ENCODE results near the gene BTG2. TPM values are rescaled to one million over a fixed set of nuclear protein-coding genes. Genes with fewer than 3 reads are reported as not detected.

The BTG2 gene
- total RNA-seq, 1 donor from 2014 or later, result 71.4 TPM

DNA sequence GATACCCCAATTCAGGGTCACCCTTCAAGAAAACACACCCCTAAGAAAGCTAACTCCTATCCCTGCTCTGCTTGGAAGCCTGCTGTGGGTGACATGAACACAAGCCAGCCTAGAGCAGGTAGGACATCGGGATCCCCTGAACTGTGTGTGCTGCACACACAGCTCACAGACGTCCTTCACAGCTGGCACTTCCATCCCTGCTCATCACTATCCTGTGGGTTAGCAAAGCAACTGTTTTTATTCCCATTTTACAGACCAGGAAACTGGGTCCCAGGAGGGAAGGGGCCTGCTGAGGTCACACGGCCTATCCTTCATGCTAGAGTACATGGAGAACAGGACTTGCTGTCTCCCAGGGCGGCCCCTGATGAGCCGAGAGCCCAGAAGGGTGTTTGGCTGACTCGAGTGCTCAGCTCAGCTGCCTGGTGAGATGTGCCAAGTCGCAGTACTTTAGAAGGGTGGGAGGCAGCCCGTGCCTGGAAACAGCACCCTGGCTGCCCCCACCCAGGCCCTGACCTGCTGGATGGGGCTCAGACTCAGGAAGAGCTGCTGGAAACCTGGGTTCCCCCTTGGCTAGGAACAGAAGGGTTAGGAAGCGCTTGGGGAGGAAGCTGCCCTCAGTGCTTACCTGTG, 28.3 kb upstream of the BTG2 start:
- DNase-seq, result peak; percentile 32

DNA sequence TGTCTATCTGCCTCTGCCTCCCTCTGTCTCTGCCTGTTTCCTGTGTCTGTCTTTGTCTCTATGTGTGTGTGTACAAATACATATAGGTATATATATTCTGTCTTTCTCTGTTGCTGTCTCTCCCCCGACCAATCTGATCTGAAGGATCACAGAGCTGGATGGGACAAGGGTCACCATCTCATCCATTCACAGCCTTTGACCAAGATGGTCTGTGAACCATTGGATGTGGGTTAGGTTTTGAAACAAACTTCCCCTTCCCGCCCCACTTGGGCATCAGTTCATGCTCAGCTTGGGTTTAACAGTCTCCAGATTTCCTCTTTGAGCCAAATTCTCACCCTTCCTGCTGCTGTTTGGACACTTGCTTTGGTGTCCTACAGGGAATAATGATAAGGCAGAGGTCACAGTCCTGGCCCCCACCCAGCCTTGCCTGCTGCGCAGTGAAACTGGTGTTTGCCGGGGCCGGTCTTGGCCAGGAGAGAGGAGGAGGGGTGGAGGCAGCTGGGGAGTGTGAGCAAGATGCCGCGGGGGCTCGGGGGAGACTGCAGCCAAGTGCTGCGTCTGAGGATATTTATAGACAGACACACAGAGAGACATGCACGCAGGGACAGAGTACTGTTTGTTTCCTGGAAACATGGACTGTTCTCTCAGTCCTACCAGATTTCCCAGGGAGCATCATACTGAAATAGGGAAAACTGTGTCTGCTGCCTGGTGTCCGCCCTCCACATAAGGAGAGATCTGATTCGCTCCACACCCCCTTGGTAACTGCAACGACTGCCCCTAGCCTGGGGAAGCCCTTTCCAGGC, 27.0 kb upstream of the BTG2 start:
- DNase-seq, result peak; percentile 96

DNA sequence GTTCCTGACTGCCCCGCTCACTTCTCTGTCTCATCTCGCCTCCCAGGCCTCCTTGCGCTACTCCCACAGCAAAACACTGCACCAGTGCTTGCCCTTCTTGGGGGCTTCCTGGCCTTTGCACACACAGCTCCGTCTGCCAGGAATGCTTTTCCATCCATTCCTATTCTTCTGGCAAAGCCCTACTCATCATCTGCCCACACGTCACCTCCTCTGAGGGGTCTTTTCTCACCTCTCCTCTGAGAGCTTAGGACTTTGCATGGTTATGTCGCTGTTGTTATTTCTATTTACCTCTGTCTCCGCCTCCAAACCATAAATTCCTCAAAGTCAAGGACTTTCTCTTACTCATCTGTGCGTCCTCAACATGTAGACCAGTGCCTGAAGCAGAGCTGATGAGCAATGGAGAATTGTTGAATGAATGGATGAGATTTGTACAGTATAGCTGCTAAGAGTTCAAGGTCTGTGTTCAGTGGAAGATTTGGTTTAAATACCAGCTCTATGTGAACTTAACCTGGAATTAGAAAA, 26.4 kb upstream of the BTG2 start:
- no peak for DNase-seq

GRCh38 chr1:203280061-203280460, 25.3 kb upstream of the BTG2 start:
- no peak for DNase-seq

- DNase-seq, result peak; percentile 37
Measured at GRCh38 chr1:203281033-203281432, 24.3 kb upstream of the BTG2 start.

DNA sequence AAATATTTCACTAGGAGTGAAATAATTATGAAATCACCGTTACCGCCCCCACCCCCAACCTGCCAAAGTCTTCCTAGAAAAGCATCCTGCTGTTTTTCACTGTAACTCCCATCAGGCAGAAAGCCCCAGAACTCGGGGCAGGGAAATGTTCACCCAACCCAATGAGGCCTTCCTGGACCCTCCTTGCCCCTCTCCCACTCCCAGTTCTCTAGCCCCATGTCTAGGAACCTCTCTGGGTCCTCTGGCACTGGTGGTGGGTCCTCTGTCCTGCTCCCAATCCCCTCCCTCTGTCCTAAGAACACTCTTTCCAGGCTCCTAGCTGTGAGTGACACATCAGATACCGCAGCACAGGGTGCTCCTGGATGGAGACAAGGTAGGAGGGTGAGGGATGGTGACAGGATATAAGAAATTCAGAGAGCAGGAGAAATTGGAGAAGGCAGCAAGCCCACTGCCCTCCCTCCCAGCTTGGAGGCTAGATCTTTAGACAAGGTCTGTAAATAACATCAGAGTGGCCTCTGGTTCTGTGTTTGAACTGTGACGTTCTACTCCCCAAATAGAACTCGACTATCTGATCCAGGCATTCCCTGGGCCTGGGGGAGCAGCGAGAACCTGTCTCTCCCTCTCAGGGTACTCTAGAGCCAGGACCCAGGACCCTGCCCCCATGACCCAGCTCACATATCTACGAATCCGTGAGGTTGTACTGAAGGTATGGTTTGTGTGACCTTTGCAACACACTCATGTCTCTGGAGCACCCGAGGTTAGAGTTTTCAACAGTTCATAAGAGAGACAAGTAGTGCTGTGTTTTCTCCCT, 23.3 kb upstream of the BTG2 start:
- peak; percentile 66 for DNase-seq

- DNase-seq, result peak; percentile 50
Measured at GRCh38 chr1:203282720-203283542, 22.4 kb upstream of the BTG2 start.

DNA sequence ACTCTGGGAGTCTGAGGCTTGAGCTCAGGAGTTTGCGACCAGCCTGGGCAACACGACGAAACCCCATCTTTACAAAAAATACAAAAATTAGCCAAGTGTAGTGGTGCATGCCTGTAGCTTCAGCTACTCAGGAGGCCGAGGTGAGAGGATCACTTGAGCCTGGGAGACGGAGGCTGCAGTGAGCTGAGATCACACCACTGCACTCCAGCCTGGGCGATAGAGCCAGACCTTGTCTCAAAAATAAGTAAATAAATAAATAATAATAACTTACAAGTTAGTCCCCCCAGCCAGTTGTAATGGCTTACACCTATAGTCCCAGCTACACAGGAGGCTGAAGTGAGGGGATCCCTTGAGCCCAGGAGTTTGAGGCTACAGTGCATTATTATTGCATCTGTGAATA, 21.7 kb upstream of the BTG2 start:
- no peak for DNase-seq

DNA sequence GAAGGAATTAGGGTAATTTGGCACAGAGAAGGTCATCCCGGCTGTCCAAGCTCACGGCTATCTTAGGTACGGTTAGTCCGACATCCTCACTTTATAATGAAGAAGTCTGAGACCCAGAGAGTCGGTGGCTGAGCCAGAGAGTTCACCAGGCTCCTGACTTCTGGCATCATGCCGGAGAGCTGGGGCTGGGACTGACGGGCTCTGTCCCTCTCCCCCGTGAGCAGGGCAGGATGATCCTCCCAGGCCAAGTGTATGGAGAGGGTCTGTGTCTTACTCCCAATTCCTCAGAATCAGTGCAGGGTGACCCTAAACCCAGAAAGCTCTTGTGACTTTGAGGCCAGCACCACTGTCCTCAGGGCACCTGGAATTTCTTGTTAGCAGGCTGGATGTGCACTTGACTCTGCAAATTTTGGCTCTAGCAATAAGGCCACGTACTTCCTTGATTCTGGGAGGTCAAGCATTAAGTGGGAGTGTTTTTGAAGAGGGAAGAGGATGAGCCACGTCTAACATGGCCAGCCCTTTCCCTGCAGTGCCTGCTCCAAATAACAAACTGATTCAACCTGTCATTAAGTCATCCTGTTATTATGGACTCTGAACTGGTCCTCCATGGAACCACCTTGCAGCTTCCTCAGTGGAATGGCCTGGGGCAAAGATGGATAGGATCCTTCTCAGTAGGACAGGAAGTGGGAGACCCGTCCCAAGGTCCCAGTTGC, 20.8 kb upstream of the BTG2 start:
- no peak for DNase-seq

DNA sequence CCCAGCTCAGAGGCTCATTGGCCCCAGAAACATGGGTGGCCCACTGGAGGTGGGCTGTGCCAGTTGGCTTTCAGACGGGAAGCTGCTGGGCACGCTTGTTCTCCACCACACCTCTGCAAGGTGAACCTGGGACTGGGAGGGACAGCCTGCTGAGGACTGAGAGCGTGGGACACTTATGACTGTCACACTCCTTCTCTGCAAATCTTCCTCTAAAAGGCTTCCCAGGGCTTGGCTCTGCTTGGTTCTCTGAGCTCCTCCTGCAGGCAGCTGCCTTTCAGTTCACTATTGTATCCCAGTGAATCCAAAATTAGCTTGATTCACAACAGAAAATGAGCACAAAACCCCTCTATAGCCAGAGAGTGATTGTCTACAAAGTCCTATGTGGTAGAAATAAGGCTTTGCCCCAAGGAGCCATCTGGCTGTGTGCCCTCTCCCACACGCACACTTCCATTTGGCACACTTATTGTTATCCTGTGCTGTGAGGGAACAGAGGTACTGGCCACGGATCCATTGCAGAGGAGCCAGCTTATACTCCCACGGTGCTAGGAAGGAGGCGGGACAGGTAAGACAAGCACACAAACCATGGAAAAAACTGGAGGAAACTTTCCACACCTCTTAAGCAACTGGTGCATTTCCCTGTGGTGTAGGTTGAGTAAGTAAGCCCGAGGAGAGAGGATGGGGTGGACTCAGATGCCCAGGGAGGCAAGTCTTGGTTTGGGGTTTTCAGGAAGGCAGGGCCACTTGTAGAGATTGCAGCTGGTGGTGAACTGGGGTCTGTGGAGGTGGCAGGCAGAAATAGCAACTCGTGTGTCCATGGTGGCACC, 18.9 kb upstream of the BTG2 start:
- peak; percentile 61 for DNase-seq

DNA sequence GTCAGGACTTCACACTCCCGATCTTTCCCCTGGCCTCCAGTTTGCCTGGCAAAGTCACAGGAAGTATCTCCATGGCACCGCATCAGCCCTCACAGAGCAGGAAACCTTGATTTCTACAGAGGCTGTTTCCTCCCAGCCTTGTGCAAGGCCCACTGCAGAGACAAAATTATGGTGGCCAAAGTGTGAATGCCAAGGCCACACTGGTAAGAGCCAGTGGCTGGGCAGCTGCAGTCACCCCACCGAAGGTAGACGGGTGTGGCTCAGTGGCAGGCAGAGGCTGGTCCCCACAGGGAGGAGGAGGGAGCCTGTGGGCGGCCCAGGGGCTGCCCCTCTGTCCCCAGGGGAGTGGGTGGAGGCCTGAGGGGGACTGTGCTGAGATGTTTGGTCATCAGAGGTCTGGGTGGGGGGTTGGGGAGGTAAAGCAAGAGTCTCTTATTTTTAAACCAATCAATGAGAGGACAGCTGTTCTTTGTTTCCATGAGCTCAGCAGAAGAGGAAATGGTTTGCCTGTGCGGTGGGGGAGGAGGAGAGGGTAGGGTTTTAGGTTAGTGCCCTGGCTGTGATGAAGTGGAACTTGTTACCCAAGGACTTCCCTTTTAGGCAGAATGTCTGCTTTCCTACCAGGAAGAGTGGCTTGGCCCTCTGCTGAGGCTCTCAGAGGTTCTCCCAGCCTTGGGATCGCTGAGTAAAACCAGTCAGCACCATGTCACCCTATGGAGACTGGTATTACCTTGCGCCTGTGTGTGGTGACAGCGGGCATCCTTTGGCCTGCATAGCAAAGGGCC, 18.0 kb upstream of the BTG2 start:
- DNase-seq, result peak; percentile 89

- DNase-seq, result no peak
Measured at GRCh38 chr1:203287898-203288297, 17.4 kb upstream of the BTG2 start.

- no peak for DNase-seq
Measured at GRCh38 chr1:203288400-203288799, 16.9 kb upstream of the BTG2 start.

DNA sequence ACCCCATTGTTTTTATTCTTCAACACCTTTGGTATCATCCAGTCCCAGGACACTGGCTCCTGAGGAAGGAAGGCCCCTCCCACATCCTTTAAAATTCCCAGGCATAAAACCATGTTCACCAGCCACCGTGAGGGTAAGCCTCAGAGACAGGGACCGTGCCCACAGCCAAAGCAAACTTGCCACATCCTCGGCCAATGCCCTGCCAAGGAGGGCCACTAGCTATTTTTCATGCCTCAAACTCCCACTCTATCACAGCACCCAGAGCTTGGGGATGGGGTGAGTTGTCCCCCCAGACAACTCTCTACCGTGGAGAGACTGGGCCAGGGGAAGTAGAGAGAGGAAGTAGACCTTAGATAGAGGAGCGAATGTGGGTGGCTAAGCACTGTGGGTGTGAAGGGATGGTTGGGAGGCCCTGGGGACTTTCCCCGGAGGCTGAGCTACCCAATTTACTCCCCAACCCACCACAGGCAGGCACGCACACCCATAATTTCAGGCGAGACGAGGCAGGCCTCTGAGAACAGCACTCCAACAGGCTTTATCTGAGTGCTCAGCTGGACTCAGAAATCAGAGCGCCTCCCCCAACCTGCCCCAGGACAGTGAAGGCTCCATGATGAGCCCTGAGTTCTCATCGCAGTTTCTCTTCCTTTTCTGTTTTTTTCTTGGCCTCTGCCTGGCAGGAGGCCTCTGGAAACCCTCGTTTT, 15.9 kb upstream of the BTG2 start:
- DNase-seq, result peak; percentile 74

- DNase-seq, result no peak
Measured at GRCh38 chr1:203289982-203290260, 15.4 kb upstream of the BTG2 start.

DNA sequence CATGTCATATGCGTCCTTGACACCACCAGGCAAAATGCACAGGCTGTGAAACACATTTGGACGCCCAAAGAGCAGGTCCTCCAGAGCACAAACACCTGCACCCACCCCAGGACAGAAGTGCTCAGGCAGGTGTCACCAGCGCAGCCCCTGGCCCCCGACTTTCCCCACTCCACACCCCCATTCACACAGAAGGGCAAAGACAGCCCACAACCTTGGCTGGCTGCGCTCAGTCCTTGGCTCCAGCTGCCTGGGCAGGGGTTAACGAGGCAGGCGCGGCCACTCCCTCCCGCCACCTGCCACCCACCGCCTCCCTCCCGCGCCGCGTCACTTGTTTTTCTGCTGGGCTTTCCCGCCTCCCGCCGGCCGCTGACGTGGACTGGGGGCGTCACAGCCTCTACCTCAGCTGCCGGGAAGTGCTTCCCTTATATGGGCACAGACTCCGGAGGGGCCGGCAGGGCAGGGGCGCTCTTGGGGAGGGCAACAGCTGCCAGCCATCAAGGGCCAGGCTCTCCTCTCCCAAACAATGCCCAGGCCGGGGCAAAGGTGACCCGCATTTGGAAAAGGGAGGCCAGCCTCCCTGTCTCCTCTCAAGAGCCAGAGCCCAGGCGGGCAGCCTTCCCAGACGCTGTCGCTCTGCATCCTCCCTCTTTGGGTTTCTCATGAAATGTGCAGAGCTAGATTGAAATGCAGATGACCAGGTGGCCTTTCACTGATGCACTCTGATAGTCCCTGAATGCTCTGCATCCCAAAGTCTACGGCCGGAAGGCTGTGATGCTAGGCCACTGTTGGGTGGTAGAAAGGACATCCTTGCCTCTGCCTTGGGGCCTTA, 14.8 kb upstream of the BTG2 start:
- peak; percentile 98 for DNase-seq

- peak; percentile 41 for DNase-seq
Measured at GRCh38 chr1:203291201-203292096, 13.9 kb upstream of the BTG2 start.
